Measurements from ENCODE around the gene FAM114A1. TPM values are rescaled to one million over a fixed set of nuclear protein-coding genes. Genes with fewer than 3 reads are reported as not detected.
"Not testable (repeated sequence)": the region's sequence is repeated elsewhere in the genome, so short reads cannot be mapped to it uniquely, and the experiment has no call there.

FAM114A1 gene
- total RNA-seq, 1 donor, result 2.2 TPM

GRCh38 chr4:38979511-38980230 is 112.1 kb downstream of the FAM114A1 start:
- H3K4me1 ChIP-seq (ENCODE audit: insufficient read depth, low read length), result no peaks in the 10 kb centered on the region
- H3K27me3 ChIP-seq (ENCODE audit: insufficient read depth, low read length), result no peaks in the 10 kb centered on the region
- no peak overlapping the region for H3K4me3 ChIP-seq (ENCODE audit: low read length)
- no peaks in the 10 kb centered on the region for H3K9me3 ChIP-seq (ENCODE audit: low read depth, low read length)

- no peak overlapping the region for H3K4me3 ChIP-seq (ENCODE audit: low read length)
- H3K9me3 ChIP-seq (ENCODE audit: low read depth, low read length), result no peaks in the 10 kb centered on the region
- H3K27me3 ChIP-seq (ENCODE audit: insufficient read depth, low read length), result no peaks in the 10 kb centered on the region
These were observed 113.5 kb downstream of the FAM114A1 start for GRCh38 chr4:38980903-38981676.

GRCh38 chr4:38982361-38983095 is 114.9 kb downstream of the FAM114A1 start:
- Histone ChIP-seq H3K4me3 (ENCODE audit: low read length) (no peak overlapping the region), H3K9me3 (ENCODE audit: low read depth, low read length) (no peaks in the 10 kb centered on the region), H3K4me1 (ENCODE audit: insufficient read depth, low read length) (peaks cover 9% of the 10 kb centered on the region), H3K27me3 (ENCODE audit: insufficient read depth, low read length) (no peaks in the 10 kb centered on the region)

More at GRCh38 chr4:38980903-38981676, 113.5 kb downstream of the FAM114A1 start:
- peaks cover 9% of the 10 kb centered on the region for H3K4me1 ChIP-seq (ENCODE audit: insufficient read depth, low read length)

GRCh38 chr4:38983291-38983690 is 115.7 kb downstream of the FAM114A1 start:
- Histone ChIP-seq H3K4me3 (ENCODE audit: low read length) (no peak overlapping the region), H3K27me3 (ENCODE audit: insufficient read depth, low read length) (no peaks in the 10 kb centered on the region), H3K4me1 (ENCODE audit: insufficient read depth, low read length) (peaks cover 9% of the 10 kb centered on the region), H3K9me3 (ENCODE audit: low read depth, low read length) (no peaks in the 10 kb centered on the region)

- no peaks in the 10 kb centered on the region for H3K27me3 ChIP-seq (ENCODE audit: insufficient read depth, low read length)
- H3K4me1 ChIP-seq (ENCODE audit: insufficient read depth, low read length), result peaks cover 9% of the 10 kb centered on the region
- no peaks in the 10 kb centered on the region for H3K9me3 ChIP-seq (ENCODE audit: low read depth, low read length)
- H3K4me3 ChIP-seq (ENCODE audit: low read length), result no peak overlapping the region
These were observed 116.4 kb downstream of the FAM114A1 start for GRCh38 chr4:38983787-38984598.

GRCh38 chr4:38985410-38986100 is 117.9 kb downstream of the FAM114A1 start:
- H3K27me3 ChIP-seq (ENCODE audit: insufficient read depth, low read length), result no peaks in the 10 kb centered on the region
- no peak overlapping the region for H3K4me3 ChIP-seq (ENCODE audit: low read length)
- H3K4me1 ChIP-seq (ENCODE audit: insufficient read depth, low read length), result peaks cover 9% of the 10 kb centered on the region
- H3K9me3 ChIP-seq (ENCODE audit: low read depth, low read length), result no peaks in the 10 kb centered on the region

GRCh38 chr4:38987491-38987890 is 119.9 kb downstream of the FAM114A1 start:
- Histone ChIP-seq H3K4me1 (ENCODE audit: insufficient read depth, low read length) (peaks cover 9% of the 10 kb centered on the region), H3K27me3 (ENCODE audit: insufficient read depth, low read length) (no peaks in the 10 kb centered on the region), H3K9me3 (ENCODE audit: low read depth, low read length) (no peaks in the 10 kb centered on the region), H3K4me3 (ENCODE audit: low read length) (no peak overlapping the region)

- not testable (repeated sequence) for H3K9me3 ChIP-seq (ENCODE audit: low read depth, low read length); H3K4me1 ChIP-seq (ENCODE audit: insufficient read depth, low read length); H3K27me3 ChIP-seq (ENCODE audit: insufficient read depth, low read length); H3K4me3 ChIP-seq (ENCODE audit: low read length)
These were observed 120.7 kb downstream of the FAM114A1 start for GRCh38 chr4:38988353-38988752.

- Histone ChIP-seq H3K4me1 (ENCODE audit: insufficient read depth, low read length) (peaks cover 9% of the 10 kb centered on the region), H3K27me3 (ENCODE audit: insufficient read depth, low read length) (no peaks in the 10 kb centered on the region), H3K9me3 (ENCODE audit: low read depth, low read length) (no peaks in the 10 kb centered on the region), H3K4me3 (ENCODE audit: low read length) (no peak overlapping the region)
These were observed 121.9 kb downstream of the FAM114A1 start for GRCh38 chr4:38989487-38989886.

GRCh38 chr4:38990241-38990640 is 122.6 kb downstream of the FAM114A1 start:
- H3K4me1 ChIP-seq (ENCODE audit: insufficient read depth, low read length), result peaks cover 6% of the 10 kb centered on the region
- no peaks in the 10 kb centered on the region for H3K9me3 ChIP-seq (ENCODE audit: low read depth, low read length)
- H3K4me3 ChIP-seq (ENCODE audit: low read length), result no peak overlapping the region
- no peaks in the 10 kb centered on the region for H3K27me3 ChIP-seq (ENCODE audit: insufficient read depth, low read length)

- Histone ChIP-seq H3K4me3 (ENCODE audit: low read length) (no peak overlapping the region), H3K9me3 (ENCODE audit: low read depth, low read length) (no peaks in the 10 kb centered on the region), H3K27me3 (ENCODE audit: insufficient read depth, low read length) (no peaks in the 10 kb centered on the region), H3K4me1 (ENCODE audit: insufficient read depth, low read length) (no peaks in the 10 kb centered on the region)
These were observed 126.1 kb downstream of the FAM114A1 start for GRCh38 chr4:38993683-38994082.

- no peaks in the 10 kb centered on the region for H3K27me3 ChIP-seq (ENCODE audit: insufficient read depth, low read length)
- H3K4me3 ChIP-seq (ENCODE audit: low read length), result no peak overlapping the region
- H3K9me3 ChIP-seq (ENCODE audit: low read depth, low read length), result no peaks in the 10 kb centered on the region
- no peaks in the 10 kb centered on the region for H3K4me1 ChIP-seq (ENCODE audit: insufficient read depth, low read length)
These were observed 126.5 kb downstream of the FAM114A1 start for GRCh38 chr4:38994135-38994534.
